GM19324 (cell line): ENCODE data around the gene HNRNPLL.
A peak's percentile ranks its signal among the peaks of the same experiment; 100 is the strongest.
"Not testable (repeated sequence)": the region's sequence is repeated elsewhere in the genome, so short reads cannot be mapped to it uniquely, and the experiment has no call there.

ENCODE experiments used
- ATAC-seq: cut with Tn5 transposase; IDR thresholded peaks from one replicate; pipeline ENCODE4 v1.9.1; 2021; ENCODE audit warnings: mild to moderate bottlenecking, moderate library complexity; ENCODE audit not compliant: unreplicated experiment, low FRiP score

The HNRNPLL gene

GRCh38 chr2:38602732-38603401 is at the start of gene HNRNPLL:
Gene HNRNPLL, minus strand, starts transcription at chr2:38602928. Its CDS starts 302 bp downstream, at chr2:38602626.
- ATAC-seq = peak; percentile 79

- ATAC-seq = no peak
Measured at GRCh38 chr2:38650717-38651116, 48.0 kb upstream of the HNRNPLL start.

DNA sequence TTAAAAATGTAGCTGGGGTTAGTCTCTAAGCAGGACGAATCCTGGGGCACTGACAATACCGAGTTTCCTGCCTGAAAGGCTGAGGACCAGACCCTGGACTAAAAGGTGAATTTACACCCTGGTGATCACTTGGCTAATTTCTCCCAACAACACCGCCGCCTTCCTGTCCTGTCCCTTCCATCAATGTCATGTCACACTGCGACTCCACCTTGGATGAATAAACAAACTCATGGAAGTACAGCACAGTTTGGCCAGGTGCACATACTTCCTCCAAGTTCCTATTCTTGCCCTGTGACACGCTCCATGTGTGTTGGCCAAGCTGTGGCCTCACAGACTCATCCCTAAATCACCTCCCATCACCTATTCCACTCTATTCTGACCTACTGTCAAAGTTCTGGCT is 47.3 kb upstream of the HNRNPLL start:
- ATAC-seq = no peak

- no peak for ATAC-seq
Measured at GRCh38 chr2:38649176-38649728, 46.5 kb upstream of the HNRNPLL start.

- ATAC-seq = no peak
Measured at GRCh38 chr2:38648107-38648761, 45.5 kb upstream of the HNRNPLL start.

- not testable (repeated sequence) for ATAC-seq
Measured at GRCh38 chr2:38643683-38644511, 41.2 kb upstream of the HNRNPLL start.

DNA sequence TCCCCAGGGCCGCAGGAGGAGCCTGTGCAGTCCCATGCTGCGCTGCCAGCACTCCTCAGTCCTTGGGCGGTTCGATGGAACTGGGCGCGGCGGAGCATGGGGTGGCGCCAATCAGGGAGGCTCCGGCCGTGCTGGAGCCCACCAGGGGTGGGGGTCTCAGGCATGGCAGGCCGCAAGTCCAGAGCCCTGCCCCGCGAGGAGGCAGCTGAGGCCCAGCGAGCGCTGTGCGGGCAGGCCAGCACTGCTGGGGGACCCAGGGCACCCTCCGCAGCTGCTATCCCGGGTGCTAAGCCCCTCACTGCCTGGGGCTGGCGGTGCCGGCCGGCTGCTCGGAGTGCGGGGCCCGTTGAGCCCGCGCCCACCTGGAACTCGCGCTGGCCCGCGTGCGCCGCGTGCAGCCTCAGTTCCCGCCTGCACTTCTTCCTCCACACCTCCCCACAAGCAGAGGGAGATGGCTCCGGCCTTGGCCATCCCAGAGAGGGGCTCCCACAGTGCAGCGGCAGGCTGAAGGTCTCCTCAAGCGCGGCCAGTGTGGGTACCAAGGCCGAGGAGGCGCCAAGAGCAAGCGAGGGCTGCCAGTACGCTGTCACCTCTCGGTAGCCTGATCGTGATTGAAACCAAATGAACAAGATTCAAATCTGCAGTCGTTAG is 40.4 kb upstream of the HNRNPLL start:
- ATAC-seq = no peak

- ATAC-seq = not testable (repeated sequence)
Measured at GRCh38 chr2:38642373-38643017, 39.8 kb upstream of the HNRNPLL start.

- no peak for ATAC-seq
Measured at GRCh38 chr2:38636069-38636468, 33.3 kb upstream of the HNRNPLL start.

DNA sequence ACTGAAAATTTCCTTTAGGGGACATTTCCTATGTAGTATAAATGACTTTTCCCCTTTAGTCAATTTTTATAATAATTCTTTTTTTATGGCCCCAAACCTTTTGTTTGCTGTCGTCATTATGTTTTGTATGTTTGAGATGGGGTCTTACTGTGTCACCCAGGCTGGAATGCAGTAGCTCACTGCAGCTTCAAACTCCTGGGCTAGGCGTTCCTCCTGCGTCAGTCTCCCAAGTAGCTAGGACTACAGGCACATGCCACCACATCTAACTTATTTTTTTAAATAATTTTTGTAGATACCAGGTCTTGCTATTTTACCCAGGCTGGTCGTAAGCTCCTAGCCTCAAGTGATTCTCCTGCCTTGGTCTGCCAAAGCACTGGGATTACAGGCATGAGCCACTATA is 32.4 kb upstream of the HNRNPLL start:
- no peak for ATAC-seq

- ATAC-seq = peak; percentile 77
Measured at GRCh38 chr2:38634684-38635083, 32.0 kb upstream of the HNRNPLL start.

GRCh38 chr2:38633895-38634294 is 31.2 kb upstream of the HNRNPLL start:
- no peak for ATAC-seq

DNA sequence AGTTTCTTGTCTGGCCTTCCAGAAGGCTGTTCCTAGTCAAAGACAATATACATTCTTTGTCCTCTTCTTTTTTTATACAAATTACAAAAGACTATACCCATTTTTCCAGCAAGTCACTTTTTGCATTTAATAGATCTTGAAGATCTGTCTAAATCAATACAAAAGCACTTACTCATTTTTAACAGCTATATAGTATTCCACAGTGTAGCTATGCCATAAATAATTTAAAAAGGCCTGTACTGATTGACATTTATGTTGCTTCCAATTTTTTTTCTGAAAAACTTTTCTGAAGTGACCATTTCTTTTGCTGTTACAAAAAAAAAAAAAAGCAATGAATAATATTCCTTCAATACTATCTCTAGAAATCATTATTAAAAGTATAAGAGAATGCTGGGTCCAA is 30.3 kb upstream of the HNRNPLL start:
- no peak for ATAC-seq

- ATAC-seq = no peak
Measured at GRCh38 chr2:38631976-38632375, 29.2 kb upstream of the HNRNPLL start.

- ATAC-seq = no peak
Measured at GRCh38 chr2:38629684-38630083, 27.0 kb upstream of the HNRNPLL start.

DNA sequence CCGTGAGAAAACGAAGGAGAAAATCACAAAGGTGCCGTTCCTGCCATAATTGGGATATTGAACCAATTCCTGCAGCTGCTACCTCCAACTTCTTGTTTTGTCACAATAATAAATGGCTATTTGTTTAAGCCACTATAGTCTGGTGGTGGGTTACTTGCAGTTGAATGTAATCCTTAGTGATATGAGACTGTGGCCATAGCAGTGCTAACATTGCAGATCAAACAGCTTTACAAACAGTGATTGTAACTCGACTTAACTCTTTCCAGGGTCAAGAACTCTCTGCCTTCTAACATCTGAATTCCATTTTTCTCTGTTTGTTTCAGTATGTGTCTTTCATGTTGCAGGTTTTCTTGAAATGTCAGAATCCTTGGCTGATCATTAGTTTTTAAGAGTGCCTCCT is 24.7 kb upstream of the HNRNPLL start:
- ATAC-seq = no peak

DNA sequence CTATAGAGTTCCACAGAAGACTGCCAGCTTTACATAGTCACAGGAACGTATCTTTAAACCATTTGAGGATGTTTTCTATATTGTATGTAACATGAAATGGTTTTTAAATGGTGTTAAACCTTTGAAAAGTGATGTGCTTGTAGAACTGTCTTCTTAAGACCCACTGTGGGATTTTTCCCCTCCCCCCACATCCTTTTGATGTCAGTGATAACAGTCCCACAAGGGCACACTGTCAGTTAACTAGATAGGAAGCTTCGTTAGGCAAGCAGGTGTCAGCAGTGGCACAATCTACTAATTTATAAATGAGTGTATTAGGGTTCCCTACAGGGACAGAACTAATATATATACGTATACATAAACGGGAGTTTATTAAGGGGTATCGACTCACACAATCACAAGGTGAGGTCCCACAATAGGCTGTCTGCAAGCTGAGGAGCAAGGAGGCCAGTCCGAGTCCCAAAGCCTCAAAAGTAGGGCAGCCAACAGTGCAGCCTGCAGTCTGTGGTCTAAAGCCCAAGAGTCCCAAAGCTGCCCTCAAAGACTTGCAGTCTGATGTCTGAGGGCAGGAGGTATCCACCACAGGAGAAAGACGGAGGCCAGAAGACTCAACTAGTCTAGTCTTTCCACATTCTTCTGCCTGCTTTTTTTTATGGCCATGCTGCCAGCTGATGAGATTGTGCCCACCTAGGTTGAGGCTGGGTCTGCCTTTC is 23.8 kb upstream of the HNRNPLL start:
- ATAC-seq = no peak

- ATAC-seq = no peak
Measured at GRCh38 chr2:38622210-38622609, 19.5 kb upstream of the HNRNPLL start.

GRCh38 chr2:38621018-38621417 is 18.3 kb upstream of the HNRNPLL start:
- ATAC-seq = no peak
